CD4-positive, alpha-beta T cell treated with Interleukin-4 for 4 hours (primary cell): ENCODE measurements around the gene CPA1.

ENCODE experiments used
- DNase-seq: peaks from one replicate; pipeline ENCODE4 v3.0.0-alpha.2; 2020

The CPA1 gene

DNA sequence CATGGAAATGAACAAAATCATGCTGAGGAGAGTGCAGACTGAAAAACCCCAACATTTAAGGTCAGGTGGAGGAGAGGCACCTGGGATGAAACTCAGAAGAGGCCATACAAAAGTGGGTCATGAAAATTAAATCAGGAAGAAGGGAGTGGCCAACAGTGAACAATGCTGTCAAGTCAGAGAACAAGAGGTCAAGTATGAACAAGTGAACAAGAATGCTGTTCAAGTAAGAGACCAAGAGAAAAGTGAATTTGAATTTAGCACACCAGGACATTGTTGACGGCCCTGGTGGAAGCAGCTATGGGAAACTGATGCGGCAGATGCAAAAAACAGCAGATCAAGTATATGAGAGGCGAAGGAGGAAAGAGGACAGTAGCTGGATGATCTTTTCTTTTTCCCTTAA, 52.6 kb downstream of the CPA1 start:
- no peak for DNase-seq

DNA sequence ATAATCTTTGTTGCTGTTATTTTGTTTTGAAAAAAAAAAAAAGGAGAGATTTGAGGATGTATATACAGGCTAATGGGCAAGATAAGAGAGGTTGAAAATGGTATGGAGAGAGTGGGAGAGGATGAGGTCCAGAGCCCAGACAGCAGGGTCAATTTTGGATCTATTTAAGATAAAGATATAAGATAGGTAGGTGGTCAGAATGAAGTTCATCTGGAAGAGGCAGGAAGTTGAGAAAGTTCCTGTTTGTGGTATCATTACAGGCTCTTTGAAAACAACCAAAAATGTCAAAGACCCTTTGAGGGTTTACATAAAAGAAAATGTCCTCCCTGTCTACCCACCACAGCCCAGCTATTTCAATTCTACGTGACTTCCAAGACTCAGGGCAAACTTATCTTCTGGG, 53.0 kb downstream of the CPA1 start:
- DNase-seq, result no peak

DNA sequence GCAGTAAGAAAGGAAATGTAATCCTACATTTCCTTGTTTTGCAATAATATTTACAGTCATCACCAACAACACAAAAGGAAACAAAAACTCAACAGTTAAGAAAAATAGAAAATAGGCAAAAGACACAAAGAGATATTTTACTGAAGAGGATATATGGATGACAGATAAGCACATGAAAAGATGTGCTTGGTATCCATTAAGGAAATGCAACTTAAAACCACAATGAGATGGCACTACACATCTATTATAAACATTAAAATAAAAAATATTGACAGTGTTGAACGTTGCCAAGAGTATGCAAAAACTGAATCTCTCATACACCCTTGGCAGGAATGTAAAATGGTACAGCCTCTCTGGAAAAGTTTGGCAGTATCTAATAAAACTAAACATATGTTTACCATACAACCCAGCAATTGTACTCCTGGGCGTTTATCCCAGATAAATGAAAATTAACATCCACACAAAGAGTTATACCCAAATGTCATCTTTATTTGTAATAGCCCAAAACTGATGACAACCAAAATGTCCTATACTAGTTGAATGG, 55.1 kb downstream of the CPA1 start:
- no peak for DNase-seq

DNA sequence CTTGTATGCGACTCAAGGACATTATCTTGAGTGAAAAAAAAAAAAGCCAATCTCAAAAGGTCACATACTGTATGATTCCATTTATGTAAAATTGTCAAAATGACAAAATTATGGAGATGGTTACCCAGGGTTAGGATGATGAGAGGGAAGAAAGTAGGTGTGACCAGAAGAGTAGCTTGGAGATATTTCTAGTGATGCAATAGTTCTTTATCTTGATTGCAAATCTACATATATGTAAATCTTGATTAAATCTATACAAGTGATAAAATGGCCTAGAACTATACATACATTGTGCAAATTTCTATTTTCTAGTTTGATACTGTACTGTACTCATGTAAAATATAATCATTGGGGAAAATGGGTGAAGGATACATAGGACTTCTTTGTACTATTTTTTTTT, 56.0 kb downstream of the CPA1 start:
- no peak for DNase-seq
